Liver (tissue), 9 donors: Measurements from ENCODE around the gene NLK. TPM values are rescaled to one million over a fixed set of nuclear protein-coding genes. Genes with fewer than 3 reads are reported as not detected.

ENCODE experiments used
- DNase-seq: peaks from one replicate; pipeline ENCODE4 v3.0.0-alpha.2; 2017; ENCODE audit warnings: low spot score
- H3K27ac ChIP-seq, 2 donors: one replicate each; pipeline ENCODE4 v1.7.0; 2013; ENCODE audit warnings: inconsistent platforms in 2 of 2, low read length in 2 of 2, control low read depth in 1 of 2, low read depth in 1 of 2, mild to moderate bottlenecking in 1 of 2
- H3K27me3 ChIP-seq, 4 donors: one replicate each; pipeline versions ENCODE4 v1.6.1 to v1.7.0; 2013; ENCODE audit warnings: low read length in 3 of 4, inconsistent platforms in 1 of 4, mild to moderate bottlenecking in 1 of 4, moderate library complexity in 1 of 4; ENCODE audit not compliant: control insufficient read depth in 4 of 4, insufficient read depth in 4 of 4
- H3K36me3 ChIP-seq, 4 donors: one replicate each; pipeline versions ENCODE4 v1.6.1 to v1.7.0; 2013; ENCODE audit warnings: low read length in 3 of 4, mild to moderate bottlenecking in 3 of 4, low read depth in 1 of 4, moderate library complexity in 1 of 4; ENCODE audit not compliant: control insufficient read depth in 4 of 4, insufficient read depth in 3 of 4
- H3K4me1 ChIP-seq, 4 donors: one replicate each; pipeline versions ENCODE4 v1.6.1 to v1.7.0; 2013; ENCODE audit warnings: low read length in 3 of 4, mild to moderate bottlenecking in 3 of 4, moderate library complexity in 1 of 4; ENCODE audit not compliant: control insufficient read depth in 4 of 4, insufficient read depth in 4 of 4
- H3K4me3 ChIP-seq, 3 donors: one replicate each; pipeline versions ENCODE4 v1.6.1 to v1.7.0; 2013; ENCODE audit warnings: low read length in 3 of 3, control low read depth in 1 of 3, low read depth in 1 of 3, mild to moderate bottlenecking in 1 of 3
- H3K9ac ChIP-seq, 2 donors: one replicate each; pipeline ENCODE4 v1.7.0; 2013; ENCODE audit warnings: low read length in 2 of 2, mild to moderate bottlenecking in 2 of 2, moderate library complexity in 2 of 2, control low read depth in 1 of 2, low read depth in 1 of 2
- H3K9me3 ChIP-seq, 4 donors: one replicate each; pipeline versions ENCODE4 v1.6.1 to v1.7.0; 2013; ENCODE audit warnings: low read length in 3 of 4; ENCODE audit not compliant: control insufficient read depth in 4 of 4
- ATF3 ChIP-seq: IDR thresholded peaks from 2 replicates; pipeline ENCODE4 v1.6.1; 2016; ENCODE audit warnings: antibody characterized with exemption
- CTCF ChIP-seq: fragments of 150-350 bp; IDR thresholded peaks from 2 replicates; pipeline ENCODE4 v1.5.1; 2017; ENCODE audit warnings: improper control_type of control experiment, low read depth, low read length; ENCODE audit not compliant: missing input control
- EGR1 ChIP-seq, 2 donors: IDR thresholded peaks; 2 replicates each; pipeline ENCODE4 v1.6.1; 2016 to 2018; ENCODE audit warnings: antibody characterized with exemption in 2 of 2, low read depth in 2 of 2
- FOXA1 ChIP-seq: IDR thresholded peaks from 2 replicates; pipeline ENCODE4 v1.6.1; 2016; ENCODE audit warnings: antibody characterized with exemption
- FOXA2 ChIP-seq: IDR thresholded peaks from 2 replicates; pipeline ENCODE4 v1.6.1; 2016; ENCODE audit warnings: antibody characterized with exemption
- GABPA ChIP-seq, 2 donors: IDR thresholded peaks in 1 of 2; conservative IDR thresholded peaks in 1 of 2; 2 replicates each; pipeline ENCODE4 v1.6.1; 2016; ENCODE audit warnings: antibody characterized with exemption in 2 of 2, mild to moderate bottlenecking in 1 of 2, moderate library complexity in 1 of 2
- HNF4A ChIP-seq, 2 donors: conservative IDR thresholded peaks; 2 replicates each; pipeline ENCODE4 v1.6.1; 2016; ENCODE audit warnings: antibody characterized with exemption in 2 of 2, mild to moderate bottlenecking in 2 of 2
- HNF4G ChIP-seq: IDR thresholded peaks from 2 replicates; pipeline ENCODE4 v1.6.1; 2016; ENCODE audit warnings: antibody characterized with exemption
- JUND ChIP-seq, 2 donors: IDR thresholded peaks; 2 replicates each; pipeline ENCODE4 v1.6.1; 2016; ENCODE audit warnings: antibody characterized with exemption in 2 of 2
- NR2F2 ChIP-seq: IDR thresholded peaks from 2 replicates; pipeline ENCODE4 v1.6.1; 2016; ENCODE audit warnings: antibody characterized with exemption
- RAD21 ChIP-seq, 2 donors: IDR thresholded peaks; 2 replicates each; pipeline ENCODE4 v1.6.1; 2016; ENCODE audit warnings: antibody characterized with exemption in 2 of 2, mild to moderate bottlenecking in 2 of 2
- RXRA ChIP-seq, 2 donors: IDR thresholded peaks; 2 replicates each; pipeline ENCODE4 v1.6.1; 2017 to 2018; ENCODE audit warnings: antibody characterized with exemption in 2 of 2, mild to moderate bottlenecking in 1 of 2
- SP1 ChIP-seq: IDR thresholded peaks from 2 replicates; pipeline ENCODE4 v1.6.1; 2018; ENCODE audit warnings: antibody characterized with exemption, mild to moderate bottlenecking
- TAF1 ChIP-seq: conservative IDR thresholded peaks from 2 replicates; pipeline ENCODE4 v1.6.1; 2016; ENCODE audit warnings: antibody characterized with exemption, mild to moderate bottlenecking
- YY1 ChIP-seq: IDR thresholded peaks from 2 replicates; pipeline ENCODE4 v1.6.1; 2016; ENCODE audit warnings: antibody characterized with exemption, mild to moderate bottlenecking
- ZBTB33 ChIP-seq: IDR thresholded peaks from 2 replicates; pipeline ENCODE4 v1.6.1; 2016; ENCODE audit warnings: antibody characterized with exemption
- WGBS: extraction: QIAGEN DNeasy Blood & Tissue Kit; methylation state at CpG from one replicate; pipeline ENCODE4 v1.1.7; 2013; 5-methylcytosine and 5-hydroxymethylcytosine counted together
- polyA plus RNA-seq, 2 donors: library from polyadenylated mRNA; stranded (reverse) in 1 of 2; unstranded in 1 of 2; fragments of 200-250 nt in 1 of 2; fragments of >200 nt in 1 of 2; fragmentation: Nextera tagmentation in 1 of 2; extraction: Ambion mirVana in 1 of 2; gene quantifications; one replicate each; pipeline versions ENCODE4 v1.2.1 to v1.2.3, GENCODE V29; 2013 to 2015
- total RNA-seq, 2 donors: library from RNA; depleted of rRNA; stranded (reverse); fragments of >200 nt; gene quantifications; one replicate each; pipeline ENCODE4 v1.2.3, GENCODE V29; 2014
- TF ChIP-seq, protein P1 (sequence below): IDR thresholded peaks from 2 replicates; pipeline ENCODE4 v1.6.1; 2016; ENCODE audit warnings: antibody characterized with exemption, mild to moderate bottlenecking
- TF ChIP-seq, protein P2 (sequence below): IDR thresholded peaks from 2 replicates; pipeline ENCODE4 v1.6.1; 2016; ENCODE audit warnings: antibody characterized with exemption
- donor health status: healthy.
- donor health status: healthy.
- donor health status: healthy.
- donor health status: healthy.
- donor health status: healthy.

The NLK gene
- total and polyA plus RNA-seq, 4 donors, result 4.4 to 17.4 (median 9.2) TPM

DNA sequence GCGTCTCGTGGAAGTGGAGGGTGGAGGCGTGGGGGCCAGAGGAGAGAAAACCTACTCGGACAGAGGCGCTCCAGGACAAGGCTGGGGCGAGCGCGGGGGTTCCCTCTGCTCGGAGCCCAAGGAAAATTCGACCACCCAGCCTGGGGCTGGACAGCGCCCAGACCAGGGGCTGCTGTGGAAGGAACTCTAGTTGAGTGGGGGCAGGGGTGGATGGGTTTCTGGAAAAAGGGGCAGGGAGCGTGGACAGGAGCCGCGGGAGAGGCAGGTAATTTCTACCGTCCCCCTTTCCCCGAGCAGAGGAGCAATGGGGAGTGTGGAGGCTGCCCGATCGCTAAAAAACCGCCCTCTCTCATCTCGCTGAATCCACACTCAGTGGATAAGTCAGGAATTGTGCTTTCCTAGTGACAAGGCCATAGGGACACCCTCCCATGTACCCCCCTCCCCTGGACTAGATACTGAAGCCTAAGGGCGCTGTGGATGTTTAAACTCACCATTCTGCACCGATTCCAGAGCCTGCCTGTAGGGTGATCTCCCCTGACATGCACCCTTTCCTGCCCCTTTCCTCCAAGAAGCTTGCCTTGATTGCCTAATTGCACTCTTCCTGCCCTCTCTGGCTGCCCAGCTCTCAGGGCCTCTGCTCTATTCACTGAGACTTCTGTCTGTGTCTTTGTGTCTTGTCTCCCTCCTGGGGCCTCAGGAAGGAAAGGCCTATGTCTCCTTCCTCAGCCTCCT lies 185.8 kb downstream of the NLK start:
- DNase-seq, result no peak
- H3K36me3 ChIP-seq, result no peaks in the 10 kb centered on the region
- peaks cover 2 to 19% (median 6%) of the 10 kb centered on the region in 4 donors for H3K4me1 ChIP-seq
- no peak for TF ChIP-seq JUND (IDR thresholded peaks at IDR 0.05)
- TF ChIP-seq, protein P1, sequence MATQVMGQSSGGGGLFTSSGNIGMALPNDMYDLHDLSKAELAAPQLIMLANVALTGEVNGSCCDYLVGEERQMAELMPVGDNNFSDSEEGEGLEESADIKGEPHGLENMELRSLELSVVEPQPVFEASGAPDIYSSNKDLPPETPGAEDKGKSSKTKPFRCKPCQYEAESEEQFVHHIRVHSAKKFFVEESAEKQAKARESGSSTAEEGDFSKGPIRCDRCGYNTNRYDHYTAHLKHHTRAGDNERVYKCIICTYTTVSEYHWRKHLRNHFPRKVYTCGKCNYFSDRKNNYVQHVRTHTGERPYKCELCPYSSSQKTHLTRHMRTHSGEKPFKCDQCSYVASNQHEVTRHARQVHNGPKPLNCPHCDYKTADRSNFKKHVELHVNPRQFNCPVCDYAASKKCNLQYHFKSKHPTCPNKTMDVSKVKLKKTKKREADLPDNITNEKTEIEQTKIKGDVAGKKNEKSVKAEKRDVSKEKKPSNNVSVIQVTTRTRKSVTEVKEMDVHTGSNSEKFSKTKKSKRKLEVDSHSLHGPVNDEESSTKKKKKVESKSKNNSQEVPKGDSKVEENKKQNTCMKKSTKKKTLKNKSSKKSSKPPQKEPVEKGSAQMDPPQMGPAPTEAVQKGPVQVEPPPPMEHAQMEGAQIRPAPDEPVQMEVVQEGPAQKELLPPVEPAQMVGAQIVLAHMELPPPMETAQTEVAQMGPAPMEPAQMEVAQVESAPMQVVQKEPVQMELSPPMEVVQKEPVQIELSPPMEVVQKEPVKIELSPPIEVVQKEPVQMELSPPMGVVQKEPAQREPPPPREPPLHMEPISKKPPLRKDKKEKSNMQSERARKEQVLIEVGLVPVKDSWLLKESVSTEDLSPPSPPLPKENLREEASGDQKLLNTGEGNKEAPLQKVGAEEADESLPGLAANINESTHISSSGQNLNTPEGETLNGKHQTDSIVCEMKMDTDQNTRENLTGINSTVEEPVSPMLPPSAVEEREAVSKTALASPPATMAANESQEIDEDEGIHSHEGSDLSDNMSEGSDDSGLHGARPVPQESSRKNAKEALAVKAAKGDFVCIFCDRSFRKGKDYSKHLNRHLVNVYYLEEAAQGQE, result peak; percentile 18
- no peaks in the 10 kb centered on the region for H3K9me3 ChIP-seq
- 26% methylated on average over 22 of the region's 22 CpGs for WGBS
- no peak overlapping the region for H3K27ac ChIP-seq
- H3K4me3 ChIP-seq, result peak overlapping the region; percentile 20 to 40 (median 32)
- H3K27me3 ChIP-seq, result no peaks in the 10 kb centered on the region
- H3K9ac ChIP-seq, result peak overlapping the region in 1 of 2 donors; percentile 6

GRCh38 chr17:28228986-28229729 lies 186.7 kb downstream of the NLK start:
- WGBS, result 97% methylated on average over 4 of the region's 4 CpGs
- Histone ChIP-seq H3K4me1 (peaks cover 2 to 19% (median 6%) of the 10 kb centered on the region in 4 donors), H3K9ac (no peak overlapping the region), H3K9me3 (no peaks in the 10 kb centered on the region), H3K36me3 (no peaks in the 10 kb centered on the region), H3K4me3 (no peak overlapping the region), H3K27me3 (no peaks in the 10 kb centered on the region), H3K27ac (no peak overlapping the region)
- no peak for DNase-seq
- TF ChIP-seq YY1 (no peak), FOXA1 (no peak), HNF4A (conservative IDR thresholded peaks at IDR 0.05) (no peak), ATF3 (no peak), GABPA (IDR thresholded peaks at IDR 0.05 in 1 of 2, conservative IDR thresholded peaks at IDR 0.05 in 1 of 2) (no peak), JUND (IDR thresholded peaks at IDR 0.05) (no peak), NR2F2 (no peak), FOXA2 (no peak), HNF4G (no peak), RAD21 (IDR thresholded peaks at IDR 0.05) (no peak), TAF1 (no peak), CTCF (no peak), RXRA (IDR thresholded peaks at IDR 0.05) (no peak), EGR1 (IDR thresholded peaks at IDR 0.05; ENCODE audit: low read depth in 2 of 2) (no peak), SP1 (no peak), ZBTB33 (no peak)
- TF ChIP-seq, protein P1, result no peak
- TF ChIP-seq, protein P2, sequence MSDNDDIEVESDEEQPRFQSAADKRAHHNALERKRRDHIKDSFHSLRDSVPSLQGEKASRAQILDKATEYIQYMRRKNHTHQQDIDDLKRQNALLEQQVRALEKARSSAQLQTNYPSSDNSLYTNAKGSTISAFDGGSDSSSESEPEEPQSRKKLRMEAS, result no peak
